GM18505 (cell line): Measurements from ENCODE around the gene HAO2.

Experiments used
- ATAC-seq: cut with Tn5 transposase; IDR thresholded peaks from one replicate; pipeline ENCODE4 v1.9.1; 2021; ENCODE audit not compliant: unreplicated experiment
- POLR2A ChIP-seq: IDR thresholded peaks from 4 replicates; pipeline ENCODE4 v1.6.1; 2011; ENCODE audit warnings: borderline replicate concordance; ENCODE audit not compliant: insufficient read depth, insufficient read length; ENCODE audit errors: extremely low read depth

Gene HAO2

GRCh38 chr1:119368554-119368953 lies at the start of gene HAO2:
TSS of gene HAO2 (plus strand) at chr1:119368785. CDS start at chr1:119381086, 12,301 bp downstream.
- TF ChIP-seq POLR2A, result no peak
- ATAC-seq, result no peak

- no peak for TF ChIP-seq POLR2A
- no peak for ATAC-seq
These were observed 48.5 kb upstream of the HAO2 start for GRCh38 chr1:119320100-119320499.

- TF ChIP-seq POLR2A, result no peak
- ATAC-seq, result no peak
These were observed 46.7 kb upstream of the HAO2 start for GRCh38 chr1:119321666-119322419.

GRCh38 chr1:119323216-119323982 lies 45.2 kb upstream of the HAO2 start:
- no peak for TF ChIP-seq POLR2A
- peak; percentile 80 for ATAC-seq

GRCh38 chr1:119324198-119324597 lies 44.4 kb upstream of the HAO2 start:
- no peak for TF ChIP-seq POLR2A
- no peak for ATAC-seq

- no peak for TF ChIP-seq POLR2A
These were observed 42.3 kb upstream of the HAO2 start for GRCh38 chr1:119326251-119326650.

GRCh38 chr1:119327094-119327449 lies 41.5 kb upstream of the HAO2 start:
- TF ChIP-seq POLR2A, result no peak
- ATAC-seq, result no peak

More at GRCh38 chr1:119326251-119326650, 42.3 kb upstream of the HAO2 start:
- no peak for ATAC-seq

GRCh38 chr1:119327450-119328155 lies 41.0 kb upstream of the HAO2 start:
- TF ChIP-seq POLR2A, result no peak
- ATAC-seq, result peak; percentile 35

GRCh38 chr1:119329541-119330461 lies 38.8 kb upstream of the HAO2 start:
- no peak for TF ChIP-seq POLR2A
- no peak for ATAC-seq

GRCh38 chr1:119330466-119331189 lies 38.0 kb upstream of the HAO2 start:
- TF ChIP-seq POLR2A, result no peak
- ATAC-seq, result no peak

- no peak for ATAC-seq
- TF ChIP-seq POLR2A, result no peak
These were observed 37.4 kb upstream of the HAO2 start for GRCh38 chr1:119331190-119331515.

GRCh38 chr1:119331915-119332314 lies 36.7 kb upstream of the HAO2 start:
- no peak for ATAC-seq
- TF ChIP-seq POLR2A, result no peak
